ENCODE results near the gene XRCC4. TPM values are rescaled to one million over a fixed set of nuclear protein-coding genes. Genes with fewer than 3 reads are reported as not detected.

The XRCC4 gene
- total RNA-seq, 4 donors from 2014 or later, result 3.7 to 10.3 (median 8.7) TPM

- no peak for DNase-seq
- TF ChIP-seq POLR2A (IDR thresholded peaks at IDR 0.05), result no peak
- TF ChIP-seq, protein P1, sequence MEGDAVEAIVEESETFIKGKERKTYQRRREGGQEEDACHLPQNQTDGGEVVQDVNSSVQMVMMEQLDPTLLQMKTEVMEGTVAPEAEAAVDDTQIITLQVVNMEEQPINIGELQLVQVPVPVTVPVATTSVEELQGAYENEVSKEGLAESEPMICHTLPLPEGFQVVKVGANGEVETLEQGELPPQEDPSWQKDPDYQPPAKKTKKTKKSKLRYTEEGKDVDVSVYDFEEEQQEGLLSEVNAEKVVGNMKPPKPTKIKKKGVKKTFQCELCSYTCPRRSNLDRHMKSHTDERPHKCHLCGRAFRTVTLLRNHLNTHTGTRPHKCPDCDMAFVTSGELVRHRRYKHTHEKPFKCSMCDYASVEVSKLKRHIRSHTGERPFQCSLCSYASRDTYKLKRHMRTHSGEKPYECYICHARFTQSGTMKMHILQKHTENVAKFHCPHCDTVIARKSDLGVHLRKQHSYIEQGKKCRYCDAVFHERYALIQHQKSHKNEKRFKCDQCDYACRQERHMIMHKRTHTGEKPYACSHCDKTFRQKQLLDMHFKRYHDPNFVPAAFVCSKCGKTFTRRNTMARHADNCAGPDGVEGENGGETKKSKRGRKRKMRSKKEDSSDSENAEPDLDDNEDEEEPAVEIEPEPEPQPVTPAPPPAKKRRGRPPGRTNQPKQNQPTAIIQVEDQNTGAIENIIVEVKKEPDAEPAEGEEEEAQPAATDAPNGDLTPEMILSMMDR (IDR thresholded peaks at IDR 0.05), result no peak
- H3K36me3 ChIP-seq, result no peaks in the 10 kb centered on the region
- H3K4me3 ChIP-seq, result no peak overlapping the region
- no peaks in the 10 kb centered on the region for H3K27me3 ChIP-seq
- H3K9me3 ChIP-seq, result no peaks in the 10 kb centered on the region
- no peak overlapping the region for H3K27ac ChIP-seq
- no peaks in the 10 kb centered on the region for H3K4me1 ChIP-seq
Observed at GRCh38 chr5:83299353-83299752, 222.0 kb downstream of the XRCC4 start.

- no peak for TF ChIP-seq POLR2A (IDR thresholded peaks at IDR 0.05)
- TF ChIP-seq, protein P1 (IDR thresholded peaks at IDR 0.05), result no peak
- Histone ChIP-seq H3K36me3 (no peaks in the 10 kb centered on the region), H3K9me3 (no peaks in the 10 kb centered on the region), H3K27me3 (no peaks in the 10 kb centered on the region), H3K4me1 (no peaks in the 10 kb centered on the region), H3K27ac (peak overlapping the region in 1 of 4 donors; percentile 1), H3K4me3 (no peak overlapping the region)
- peak in 1 of 3 donors; percentile 50 for DNase-seq
Observed at GRCh38 chr5:83306572-83307241, 229.4 kb downstream of the XRCC4 start.

DNA sequence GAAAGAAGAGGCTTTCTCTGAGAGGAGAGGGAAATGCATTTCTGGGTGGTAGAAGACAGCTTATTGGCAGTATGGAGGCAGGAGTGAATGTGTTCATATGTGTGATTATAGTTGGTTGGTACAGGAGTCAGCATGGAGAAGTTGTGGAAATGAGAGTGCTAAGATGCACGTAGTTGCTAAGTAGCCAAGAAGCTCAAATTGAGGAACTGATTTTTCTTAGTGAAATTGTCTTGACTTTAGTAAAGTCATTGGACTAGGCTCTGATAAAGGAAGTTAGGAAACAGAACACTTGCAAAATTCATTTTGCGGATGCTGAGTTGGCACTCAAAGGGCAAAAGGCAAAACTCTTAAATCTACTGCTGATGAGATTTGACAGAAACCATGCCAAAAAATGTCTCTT is 235.3 kb downstream of the XRCC4 start:
- TF ChIP-seq, protein P1 (IDR thresholded peaks at IDR 0.05), result no peak
- no peak for TF ChIP-seq POLR2A (IDR thresholded peaks at IDR 0.05)
- Histone ChIP-seq H3K4me1 (no peaks in the 10 kb centered on the region), H3K27ac (no peak overlapping the region), H3K36me3 (no peaks in the 10 kb centered on the region), H3K27me3 (no peaks in the 10 kb centered on the region), H3K9me3 (no peaks in the 10 kb centered on the region), H3K4me3 (no peak overlapping the region)
- DNase-seq, result no peak

- no peaks in the 10 kb centered on the region for H3K36me3 ChIP-seq
- TF ChIP-seq, protein P1 (IDR thresholded peaks at IDR 0.05), result no peak
- no peak for TF ChIP-seq POLR2A (IDR thresholded peaks at IDR 0.05)
Observed at GRCh38 chr5:83313436-83313835, 236.1 kb downstream of the XRCC4 start.

DNA sequence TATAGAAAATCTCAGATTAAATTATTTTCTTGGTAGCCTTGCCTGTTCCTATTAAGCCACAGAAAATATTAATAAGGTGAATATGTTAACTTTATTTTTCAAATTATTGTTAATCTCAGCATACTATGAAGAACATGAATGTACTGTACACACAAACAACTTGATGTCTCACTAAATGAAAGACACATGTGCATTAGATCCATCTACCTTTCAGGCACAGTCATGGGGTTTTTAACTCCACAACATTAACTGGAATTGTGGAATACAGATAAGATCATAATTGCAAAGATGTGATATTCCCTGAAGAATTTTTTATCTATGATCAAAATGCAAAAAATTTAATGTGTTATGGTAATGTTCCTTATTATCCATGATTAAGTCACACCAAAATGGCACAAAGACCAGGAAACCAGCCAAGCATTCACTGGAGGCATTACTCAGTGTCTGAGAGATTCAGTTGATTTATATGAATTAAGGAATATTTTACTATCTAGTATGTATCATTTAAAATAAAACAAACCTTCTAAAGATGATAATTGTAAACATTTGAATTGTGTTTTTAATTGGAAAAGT is 244.2 kb downstream of the XRCC4 start:
- no peak for DNase-seq
- TF ChIP-seq, protein P1 (IDR thresholded peaks at IDR 0.05), result no peak
- TF ChIP-seq POLR2A (IDR thresholded peaks at IDR 0.05), result no peak
- H3K4me1 ChIP-seq, result no peaks in the 10 kb centered on the region
- H3K4me3 ChIP-seq, result no peak overlapping the region
- H3K9me3 ChIP-seq, result no peaks in the 10 kb centered on the region
- no peaks in the 10 kb centered on the region for H3K36me3 ChIP-seq
- H3K27ac ChIP-seq, result no peak overlapping the region
- H3K27me3 ChIP-seq, result no peaks in the 10 kb centered on the region

More at GRCh38 chr5:83313436-83313835, 236.1 kb downstream of the XRCC4 start:
- H3K27me3 ChIP-seq, result no peaks in the 10 kb centered on the region
- no peaks in the 10 kb centered on the region for H3K4me1 ChIP-seq
- DNase-seq, result no peak
- H3K4me3 ChIP-seq, result no peak overlapping the region
- no peak overlapping the region for H3K27ac ChIP-seq
- no peaks in the 10 kb centered on the region for H3K9me3 ChIP-seq
